NCI-H2196 (cell line): Measurements from ENCODE around the gene RUNX1.

Source experiments
- DNase-seq: peaks from one replicate; lab custom pipeline; 2025; ENCODE audit not compliant: unreplicated experiment; lab: John Stamatoyannopoulos, UW

Gene RUNX1

DNA sequence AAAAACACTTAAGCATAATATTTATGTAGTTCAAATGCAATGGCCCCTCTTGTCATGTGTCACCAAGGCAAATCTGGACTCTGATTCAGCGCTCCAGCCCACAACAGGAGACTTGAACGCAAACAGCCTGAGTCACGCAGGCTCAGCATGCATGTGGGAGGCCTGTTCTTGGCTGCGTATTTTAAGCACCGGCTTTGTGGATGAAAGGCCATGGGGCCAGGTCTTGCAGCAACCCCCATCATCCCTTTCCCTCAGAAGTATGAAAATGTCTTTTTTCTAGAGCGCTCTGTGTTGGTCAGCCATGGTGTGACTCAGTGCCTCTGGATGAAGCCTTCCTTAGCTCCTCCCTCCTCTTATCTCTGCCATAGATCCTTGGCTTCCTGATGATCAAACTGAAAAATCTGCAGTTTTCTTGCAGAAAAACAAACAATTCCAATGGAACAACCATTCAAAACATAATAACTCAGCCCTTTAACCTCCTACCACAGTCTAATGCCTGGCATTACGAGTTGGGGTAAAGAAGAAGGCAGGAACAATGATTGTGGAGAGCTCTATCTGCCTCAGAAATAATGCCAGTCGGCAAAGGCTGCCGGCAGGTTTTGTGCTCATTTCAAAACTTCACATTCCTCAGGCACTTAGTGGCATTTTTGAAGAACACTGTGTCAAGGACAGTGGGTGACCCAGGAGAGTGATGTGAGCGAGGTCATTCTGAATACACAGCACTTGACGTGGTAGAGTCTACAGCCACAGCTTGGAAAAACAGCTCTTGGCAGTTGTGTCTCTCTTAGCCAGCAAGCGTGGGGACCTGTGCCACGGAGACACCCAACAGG, 212.8 kb downstream of the RUNX1 start:
- peak; percentile 26 for DNase-seq

DNA sequence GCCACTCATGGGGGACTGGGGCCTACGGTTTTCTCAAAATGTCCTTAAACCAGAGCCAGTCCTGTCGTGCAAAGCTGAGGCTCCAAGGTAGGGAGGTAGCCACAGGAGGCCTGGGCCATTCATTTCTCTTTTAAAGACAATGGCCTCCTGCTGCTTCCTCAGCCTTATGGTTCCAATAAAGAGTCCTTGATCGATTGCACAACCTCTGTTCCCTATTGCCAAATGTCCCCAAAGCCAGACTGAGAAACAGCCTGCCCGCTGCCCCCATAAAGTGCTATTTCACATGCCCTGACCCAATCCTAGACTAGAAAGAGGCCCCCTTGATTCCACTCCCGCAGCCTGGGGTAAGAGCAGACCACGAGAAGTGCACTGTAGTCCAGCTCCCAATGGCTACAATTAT, 213.6 kb downstream of the RUNX1 start:
- DNase-seq, result no peak

DNA sequence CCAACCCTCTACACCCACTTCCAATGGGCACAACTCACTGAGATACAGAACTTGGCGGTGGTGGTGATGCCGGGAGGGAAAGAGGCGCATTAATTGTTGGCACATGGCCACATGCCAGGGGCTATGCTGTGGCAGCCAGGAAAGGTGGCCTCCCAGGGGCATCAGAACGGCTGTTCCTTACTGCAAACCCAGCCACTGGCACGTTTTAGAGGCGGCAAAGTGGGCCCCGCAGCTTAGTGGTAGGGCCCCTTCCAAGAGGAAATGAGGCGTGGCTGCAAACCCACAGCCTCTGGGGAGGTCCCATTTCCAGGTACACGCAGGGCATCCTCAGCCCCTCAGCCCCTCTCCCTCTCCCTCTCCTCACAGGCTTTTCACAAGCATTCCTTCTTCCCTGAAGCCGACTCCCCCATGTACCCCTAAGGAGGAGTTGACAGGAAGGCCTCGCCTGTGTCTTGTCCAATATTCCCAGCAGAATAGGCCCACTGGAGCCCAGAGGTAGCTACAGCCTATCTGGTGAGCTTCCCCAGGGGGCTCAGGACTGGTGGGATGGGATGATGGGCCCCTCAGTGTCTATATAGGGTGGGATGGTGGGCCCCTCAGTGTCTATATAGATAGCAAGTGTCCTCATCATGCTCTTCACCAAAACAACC, 214.1 kb downstream of the RUNX1 start:
- no peak for DNase-seq

DNA sequence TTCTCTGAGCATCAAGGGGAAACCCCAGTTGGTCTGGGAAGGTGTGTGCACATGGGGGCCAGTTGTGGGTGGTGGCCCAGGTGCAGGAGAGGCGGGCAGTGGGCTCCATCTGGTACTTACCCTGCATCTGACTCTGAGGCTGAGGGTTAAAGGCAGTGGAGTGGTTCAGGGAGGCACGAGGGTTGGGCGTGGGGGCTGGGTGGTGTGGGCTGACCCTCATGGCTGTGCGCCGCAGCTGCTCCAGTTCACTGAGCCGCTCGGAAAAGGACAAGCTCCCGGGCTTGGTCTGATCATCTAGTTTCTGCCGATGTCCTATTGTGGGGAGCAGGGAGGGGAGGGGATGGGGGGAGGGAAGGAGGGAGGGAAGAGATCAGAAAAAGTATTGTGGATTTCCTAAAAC, 214.8 kb downstream of the RUNX1 start:
- no peak for DNase-seq

DNA sequence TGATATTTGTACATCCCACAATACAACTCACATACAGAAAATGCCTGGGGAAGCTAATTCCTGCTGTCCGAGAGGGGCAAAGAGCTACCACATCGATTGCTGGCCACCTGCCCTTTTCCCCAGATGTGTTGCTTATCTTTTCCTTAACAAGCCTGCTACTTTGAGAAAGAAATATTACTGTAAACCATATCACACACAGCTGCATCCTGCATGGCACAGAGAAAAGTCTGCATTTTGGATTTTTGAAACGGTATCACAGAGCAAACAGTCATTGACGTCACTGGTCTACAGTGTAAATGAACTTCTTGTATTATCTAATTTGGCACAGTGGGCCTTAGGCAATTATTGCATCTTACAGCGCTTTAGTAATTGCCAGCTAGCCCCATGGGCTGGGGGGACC, 215.6 kb downstream of the RUNX1 start:
- no peak for DNase-seq

DNA sequence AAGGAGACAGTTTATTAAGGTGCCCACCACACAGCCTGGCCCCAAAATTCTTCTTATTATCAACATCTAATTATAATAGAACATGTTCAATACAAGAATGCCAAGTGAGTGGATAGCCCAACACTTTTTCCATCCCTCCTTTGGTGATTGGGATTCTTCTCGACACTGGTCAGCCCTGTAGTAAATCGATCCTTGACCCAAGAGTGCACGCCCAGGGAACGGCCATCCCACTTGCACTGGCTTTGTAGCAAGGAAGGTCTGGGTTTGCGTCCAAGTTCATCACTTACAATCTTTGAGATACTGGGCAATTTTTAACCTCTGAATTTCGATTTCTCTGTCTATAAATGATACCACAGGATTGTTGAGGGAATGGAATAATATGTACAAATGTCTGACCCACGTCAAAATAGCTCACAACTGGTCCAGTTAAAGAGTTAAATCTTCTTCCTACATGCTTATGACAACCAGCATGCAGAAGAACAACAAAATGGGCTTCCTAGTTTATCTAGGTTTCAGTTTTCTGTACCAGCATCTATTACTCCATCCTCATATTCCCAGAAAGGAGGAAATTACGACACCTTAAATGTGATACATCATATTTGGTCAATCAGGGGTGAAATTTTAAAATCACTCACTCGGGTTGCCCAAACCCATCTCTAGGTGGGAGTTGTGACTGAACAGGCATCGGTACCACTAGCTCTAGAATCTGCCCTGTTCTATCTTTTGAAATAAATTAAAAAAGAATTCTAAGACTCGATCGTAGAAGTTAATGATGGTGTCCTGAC, 218.5 kb downstream of the RUNX1 start:
- no peak for DNase-seq

DNA sequence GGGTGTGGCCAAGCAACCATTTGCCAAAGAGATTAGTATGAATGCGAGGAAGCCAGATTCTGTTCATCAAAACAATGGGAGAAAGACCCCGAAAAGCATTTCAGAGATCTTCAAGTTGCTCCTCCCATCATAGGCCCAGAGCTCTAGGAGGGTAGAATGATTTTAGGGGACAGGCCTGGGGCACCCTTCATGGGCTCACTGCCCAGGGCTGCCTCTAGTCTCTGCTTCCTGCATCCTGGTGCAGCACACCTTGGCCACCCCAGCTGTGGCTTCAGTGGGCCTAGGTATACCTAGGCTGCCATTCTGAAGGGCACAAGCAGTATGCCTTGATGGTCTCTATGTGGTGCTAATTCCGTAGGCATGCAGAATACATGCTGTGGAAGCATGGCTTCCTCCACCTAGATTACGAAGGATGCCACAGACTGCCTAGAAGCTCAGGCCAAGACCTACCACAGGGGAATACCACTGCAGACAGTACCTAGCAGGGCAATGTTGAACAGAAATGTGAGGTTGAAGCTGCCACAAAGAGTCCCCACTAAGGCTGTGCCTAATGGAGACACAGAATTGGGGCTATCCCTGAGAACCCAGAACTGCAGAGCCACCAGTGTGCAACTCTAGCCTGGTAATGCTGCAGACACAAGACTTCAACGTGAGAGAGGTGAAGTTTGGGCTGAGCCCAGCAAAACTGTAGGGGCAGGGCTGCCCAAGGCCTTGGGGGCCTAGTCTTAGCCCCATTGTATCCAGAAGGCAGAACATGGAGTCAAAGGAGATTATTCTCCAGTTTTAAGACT, 221.5 kb downstream of the RUNX1 start:
- no peak for DNase-seq

DNA sequence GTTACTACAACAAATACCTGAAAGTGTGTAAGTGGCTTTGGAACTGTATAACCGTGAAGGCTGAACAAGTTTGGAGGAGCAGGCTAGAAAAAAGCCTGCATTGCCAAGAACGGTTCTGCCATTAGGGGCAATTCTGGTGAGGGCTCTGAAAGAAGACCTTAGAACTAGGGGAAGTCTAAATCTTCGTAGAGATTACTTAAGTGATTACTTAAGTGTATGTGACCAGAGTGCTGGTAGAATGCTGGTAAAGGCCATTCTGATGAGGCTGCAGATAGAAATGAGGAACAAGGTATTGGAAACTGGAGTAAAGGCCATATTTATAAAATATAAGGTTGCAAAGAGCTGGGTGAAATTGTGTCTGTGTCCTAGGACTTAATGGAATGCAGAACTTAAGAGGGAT, 222.3 kb downstream of the RUNX1 start:
- no peak for DNase-seq

DNA sequence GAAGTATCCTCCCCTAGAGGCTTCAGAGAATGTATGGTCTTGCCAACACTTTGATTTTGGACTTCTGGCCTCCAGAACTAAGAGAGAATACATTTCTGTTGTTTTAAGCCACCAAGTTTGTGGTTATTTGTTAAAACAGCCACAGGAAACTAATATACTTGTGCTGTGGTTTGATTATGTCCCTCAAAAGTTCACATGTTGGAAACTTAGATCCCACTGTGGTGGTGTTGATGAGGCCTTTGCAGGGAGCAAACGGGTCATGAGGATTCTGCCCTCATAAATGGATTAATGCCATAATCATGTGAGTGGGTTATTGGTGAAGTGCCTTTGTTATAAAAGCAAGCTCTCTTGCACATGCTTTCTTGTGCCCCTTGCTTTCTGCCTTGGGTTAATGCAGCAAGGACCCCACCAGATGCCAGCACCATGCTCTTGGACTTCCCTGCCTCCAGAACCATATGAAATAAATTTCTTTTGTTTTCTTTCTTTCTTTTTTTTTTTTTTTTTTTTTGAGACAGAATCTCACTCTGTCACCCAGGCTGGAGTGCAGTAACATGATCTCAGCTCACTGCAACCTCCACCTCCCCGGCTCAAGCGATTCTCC, 223.1 kb downstream of the RUNX1 start:
- DNase-seq, result no peak

DNA sequence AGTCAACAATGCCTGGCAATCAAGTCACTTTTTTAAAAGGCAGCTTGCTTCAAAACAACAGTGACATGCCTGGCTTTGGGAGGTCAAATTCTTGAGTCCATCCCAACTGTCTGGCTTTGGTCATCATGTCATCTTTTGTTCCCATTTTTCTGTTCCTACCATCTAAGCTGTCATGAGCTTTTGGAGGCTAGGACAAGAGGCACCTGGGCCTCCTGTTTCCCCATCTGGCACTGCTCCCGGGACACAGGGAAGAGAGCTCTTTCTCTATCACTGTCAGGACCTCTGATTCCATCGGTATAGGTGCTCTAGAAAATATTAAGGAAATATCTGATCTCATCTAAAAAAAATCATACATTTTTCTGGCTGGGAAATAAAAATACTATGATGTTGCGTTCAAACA, 224.0 kb downstream of the RUNX1 start:
- no peak for DNase-seq

DNA sequence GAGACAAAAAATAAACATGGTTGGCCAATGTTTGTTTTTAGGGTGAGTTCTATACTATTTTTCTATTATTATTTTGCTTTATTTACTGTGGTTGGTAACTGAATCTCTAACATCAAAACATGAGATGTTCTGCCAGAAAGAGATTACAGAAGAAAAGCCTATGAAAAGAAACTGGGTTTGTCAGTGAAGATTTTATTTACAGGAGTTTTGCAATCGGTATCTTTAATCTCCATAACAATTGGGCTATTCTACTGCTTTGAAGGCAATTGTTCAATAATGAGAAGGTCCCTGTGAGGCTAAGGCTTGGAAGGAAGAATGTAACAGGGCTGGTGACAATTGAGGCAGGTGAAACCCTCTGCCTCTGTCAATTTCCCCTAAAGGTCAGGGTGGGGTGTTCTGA, 224.8 kb downstream of the RUNX1 start:
- no peak for DNase-seq

DNA sequence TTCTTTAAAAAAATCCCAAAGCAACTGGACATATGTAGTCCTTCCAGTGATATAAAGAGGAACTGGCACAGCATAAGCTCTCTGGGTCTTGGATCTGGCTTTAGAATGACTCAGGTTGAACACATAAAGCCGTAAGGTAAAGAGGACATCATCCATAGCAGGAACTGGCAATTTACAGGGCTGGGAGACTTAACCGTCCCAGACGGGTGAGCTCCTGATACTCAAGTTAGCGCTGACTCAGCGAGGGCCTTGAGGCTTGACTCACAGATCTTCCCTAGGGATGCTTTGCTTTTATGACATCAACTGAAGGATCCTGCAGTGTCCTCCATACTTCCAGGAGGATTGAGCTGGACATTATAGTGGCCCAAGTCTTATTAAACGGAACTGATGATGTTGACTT, 226.2 kb downstream of the RUNX1 start:
- DNase-seq, result no peak

DNA sequence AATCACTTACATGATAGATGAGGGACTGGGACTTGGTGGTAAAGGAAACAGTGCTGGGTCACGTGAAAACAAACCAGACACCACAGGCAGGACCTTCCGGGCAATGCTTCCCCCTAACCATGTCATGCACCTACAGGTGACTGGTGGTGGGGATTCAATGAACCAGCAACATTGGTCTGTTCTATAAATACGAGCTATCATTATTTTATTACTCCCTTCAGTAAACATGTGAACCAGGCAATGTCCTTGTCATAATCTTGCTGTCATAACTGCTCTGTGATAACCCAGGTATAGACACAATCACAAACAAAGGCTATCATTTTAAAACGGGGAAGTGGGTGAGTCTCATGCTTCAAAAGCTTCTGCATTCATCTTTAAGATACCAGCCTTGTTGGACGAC, 226.9 kb downstream of the RUNX1 start:
- DNase-seq, result no peak

DNA sequence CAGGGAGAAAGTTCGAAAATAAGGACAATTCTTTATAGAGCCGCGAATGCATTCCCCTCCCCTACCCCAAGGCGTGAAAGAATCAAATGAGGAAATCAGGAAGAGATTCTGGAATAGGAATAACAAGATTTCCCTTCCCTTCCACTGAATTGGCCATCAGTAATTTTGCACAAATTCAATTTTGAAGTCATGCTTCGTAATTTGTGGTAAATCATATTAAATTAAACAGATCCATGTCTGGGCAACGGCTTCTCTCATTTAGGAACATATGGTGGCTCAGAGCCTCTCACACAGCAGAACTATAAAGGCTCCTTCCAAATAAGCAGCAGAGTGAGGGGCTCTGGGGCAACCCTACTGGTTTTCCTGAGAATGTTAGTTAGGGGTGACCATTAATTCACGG, 227.4 kb downstream of the RUNX1 start:
- no peak for DNase-seq

DNA sequence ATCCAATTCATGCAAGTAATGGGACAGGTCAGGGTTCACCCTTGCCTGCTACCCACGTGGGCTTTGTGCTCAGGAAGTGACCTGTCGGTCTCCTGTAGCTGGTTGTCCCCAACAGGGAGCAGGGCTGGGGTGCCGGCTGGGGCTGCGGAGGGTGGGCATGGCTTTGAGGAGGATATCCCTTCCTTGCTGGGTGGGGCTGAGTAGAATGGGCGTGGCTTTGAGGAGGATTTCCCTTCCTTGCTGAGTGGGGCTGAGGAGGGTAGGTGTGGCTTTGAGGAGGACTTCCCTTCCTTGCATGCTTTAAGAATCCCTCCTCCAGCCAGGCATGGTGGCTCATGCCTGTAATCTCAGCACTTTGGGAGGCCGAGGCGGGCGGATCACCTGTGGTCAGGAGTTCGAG, 229.1 kb downstream of the RUNX1 start:
- DNase-seq, result no peak

DNA sequence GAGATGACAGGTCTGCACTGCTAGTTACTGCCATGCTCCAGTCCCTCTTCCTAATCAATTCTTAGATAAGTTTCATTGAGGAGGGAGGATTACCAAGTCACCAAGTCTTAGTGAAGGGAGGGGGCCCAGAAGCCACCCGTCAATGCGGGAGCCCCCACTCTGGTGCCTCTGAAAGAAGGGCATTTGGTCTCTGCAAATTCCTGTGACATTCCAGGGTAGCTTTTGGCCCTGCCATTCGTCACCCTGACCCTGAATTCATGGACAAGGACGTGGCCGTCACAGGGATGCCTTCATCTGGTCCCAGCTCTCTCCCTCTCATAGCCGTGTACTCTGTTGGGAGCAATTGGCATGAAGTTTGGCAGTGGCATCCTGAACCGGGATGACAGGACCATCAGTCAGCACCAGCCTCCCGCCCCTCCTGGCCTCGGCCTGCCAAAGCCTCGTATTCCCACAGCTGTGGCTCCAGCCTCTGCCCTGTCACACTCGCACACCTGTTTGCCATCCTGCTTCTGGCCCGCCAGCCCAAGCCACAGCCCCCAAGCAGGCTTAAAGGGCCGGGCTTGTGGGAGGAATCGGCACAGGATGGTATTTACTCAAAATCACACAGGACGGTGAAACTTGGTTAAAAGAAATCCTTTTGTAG, 229.6 kb downstream of the RUNX1 start:
- DNase-seq, result no peak

DNA sequence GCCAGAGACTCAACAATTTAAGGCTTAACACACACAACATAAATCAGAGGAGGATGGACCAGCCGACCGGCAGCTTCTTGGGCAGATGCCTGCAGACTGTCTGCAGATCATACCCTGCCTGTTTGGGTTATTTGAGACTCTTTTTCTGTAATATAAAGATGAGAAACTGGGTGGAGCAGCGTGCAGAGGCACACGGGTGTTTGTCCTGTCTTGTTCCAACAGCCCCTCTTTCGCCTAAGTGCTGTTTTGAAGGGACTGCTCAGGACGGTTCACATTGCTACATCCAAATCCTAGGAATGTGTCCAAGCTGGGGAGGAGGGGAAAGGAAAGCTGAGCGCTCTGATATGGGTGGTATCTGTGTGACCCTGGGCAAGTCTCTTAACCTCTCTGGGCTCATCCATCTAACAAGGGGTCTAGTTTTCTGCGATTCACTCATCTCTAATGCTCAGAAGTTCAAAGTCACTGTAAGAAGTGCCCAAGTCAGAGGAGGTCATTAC, 230.4 kb downstream of the RUNX1 start:
- no peak for DNase-seq

DNA sequence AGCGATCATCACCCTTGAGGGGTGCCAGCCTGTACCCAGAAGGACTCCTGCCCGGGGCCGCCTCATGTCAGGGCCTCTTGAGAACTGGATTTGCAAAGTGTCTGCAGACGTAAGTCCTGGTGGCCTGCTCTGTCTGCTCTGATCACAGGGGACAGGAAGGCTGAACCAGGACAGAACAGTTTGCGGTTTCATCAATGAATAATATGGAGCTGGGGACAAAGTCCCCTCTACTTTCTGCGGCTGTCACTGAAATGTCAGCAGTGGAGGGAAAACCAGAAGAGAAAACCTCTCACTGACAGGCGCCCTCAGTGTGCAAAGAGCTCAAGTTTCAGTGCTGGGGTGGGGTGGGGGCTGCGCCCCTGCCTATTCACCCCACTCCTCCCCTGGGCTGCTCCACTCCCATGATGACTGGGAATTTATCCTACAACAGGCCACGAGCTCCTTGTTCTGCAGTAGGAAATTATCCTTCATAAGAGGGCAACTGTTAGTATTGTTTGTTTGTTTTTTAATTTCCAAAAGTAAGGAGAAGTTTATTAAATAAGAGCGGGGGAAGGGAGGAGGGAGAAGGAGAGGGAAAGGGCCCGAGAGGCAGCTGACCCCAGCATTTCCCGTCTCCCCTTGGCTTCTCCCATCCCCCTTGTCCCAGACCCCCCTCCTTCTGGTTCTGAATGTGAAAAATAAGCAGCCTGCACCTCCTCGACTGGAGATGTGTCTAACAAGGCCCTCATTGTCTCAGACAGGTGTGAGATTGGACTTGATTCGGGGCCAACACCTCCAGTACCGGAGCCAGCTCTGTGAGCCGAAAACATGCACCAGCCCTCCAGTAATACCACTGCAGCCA, 231.1 kb downstream of the RUNX1 start:
- DNase-seq, result peak; percentile 78
